Activated CD4-positive, alpha-beta T cell treated with anti-CD3 and anti-CD28 coated beads, Interleukin-2, amount 10 ng/mL, durations not matched to agents 24 days and 14 days (primary cell): ENCODE results near the gene ZDHHC1. TPM values are rescaled to one million over a fixed set of nuclear protein-coding genes. Genes with fewer than 3 reads are reported as not detected.
A peak's percentile ranks its signal among the peaks of the same experiment; 100 is the strongest.

Experiments
- DNase-seq: peaks from one replicate; pipeline ENCODE4 v3.0.0; 2022
- H3K27ac Mint-ChIP-seq: one replicate; pipeline ENCODE4 v1.8.0; 2022; ENCODE audit warnings: mild to moderate bottlenecking, mixed read lengths
- H3K27me3 Mint-ChIP-seq: one replicate; pipeline ENCODE4 v1.8.0; 2022; ENCODE audit warnings: mixed read lengths
- H3K36me3 Mint-ChIP-seq: one replicate; pipeline ENCODE4 v1.8.0; 2022; ENCODE audit warnings: low read depth, mild to moderate bottlenecking, mixed read lengths
- H3K4me1 Mint-ChIP-seq: one replicate; pipeline ENCODE4 v1.8.0; 2021; ENCODE audit warnings: mixed read lengths
- H3K4me3 Mint-ChIP-seq: one replicate; pipeline ENCODE4 v1.8.0; 2022; ENCODE audit warnings: mild to moderate bottlenecking, moderate library complexity, mixed read lengths
- H3K9me3 Mint-ChIP-seq: one replicate; pipeline ENCODE4 v1.8.0; 2021; ENCODE audit warnings: mixed read lengths
- intact Hi-C: fragments of 100-400 bp; cut with micrococcal nuclease; formaldehyde crosslinking; loops from one replicate; pipeline ENCODE4 v1.15.1; 2023
- total RNA-seq: library from RNA; stranded (reverse); gene quantifications from 2 replicates; pipeline ENCODE4 v1.2.3, GENCODE V29; 2022

Gene ZDHHC1
- total RNA-seq, 1 donor from 2014 or later: 0.54 TPM

- intact Hi-C loops: no loop called here
- Mint-ChIP-seq H3K36me3 (no peaks in the 10 kb centered on the region), H3K9me3 (no peaks in the 10 kb centered on the region), H3K4me1 (peaks cover 12% of the 10 kb centered on the region), H3K27me3 (peaks cover 47% of the 10 kb centered on the region), H3K4me3 (peak within 1 kb of the TSS; percentile 84), H3K27ac (peak within 1 kb of the TSS; percentile 60)
- DNase-seq: peak; percentile 80
Observed at GRCh38 chr16:67430977-67431774, 14.9 kb upstream of the ZDHHC1 start, which contains the start of gene HSD11B2. TSS of gene HSD11B2 (plus strand) at chr16:67431121. CDS start at chr16:67431249, 128 bp downstream.

GRCh38 chr16:67430504-67430976 lies 14.3 kb upstream of the ZDHHC1 start:
- H3K27ac Mint-ChIP-seq: peak overlapping the region; percentile 60
- H3K36me3 Mint-ChIP-seq: no peaks in the 10 kb centered on the region
- H3K27me3 Mint-ChIP-seq: peaks cover 49% of the 10 kb centered on the region
- no peaks in the 10 kb centered on the region for H3K9me3 Mint-ChIP-seq
- DNase-seq: peak; percentile 77
- intact Hi-C loops: no loop called here
- H3K4me1 Mint-ChIP-seq: peaks cover 12% of the 10 kb centered on the region
- H3K4me3 Mint-ChIP-seq: peak overlapping the region; percentile 84

GRCh38 chr16:67429799-67430503 lies 13.7 kb upstream of the ZDHHC1 start:
- peak overlapping the region; percentile 60 for H3K27ac Mint-ChIP-seq
- DNase-seq: no peak
- peak overlapping the region; percentile 84 for H3K4me3 Mint-ChIP-seq
- H3K27me3 Mint-ChIP-seq: peaks cover 55% of the 10 kb centered on the region
- intact Hi-C loops: no loop called here
- peaks cover 12% of the 10 kb centered on the region for H3K4me1 Mint-ChIP-seq
- H3K9me3 Mint-ChIP-seq: no peaks in the 10 kb centered on the region
- H3K36me3 Mint-ChIP-seq: no peaks in the 10 kb centered on the region

- Mint-ChIP-seq H3K36me3 (no peaks in the 10 kb centered on the region), H3K4me1 (peaks cover 12% of the 10 kb centered on the region), H3K4me3 (peak overlapping the region; percentile 45), H3K9me3 (no peaks in the 10 kb centered on the region), H3K27ac (no peak overlapping the region), H3K27me3 (peaks cover 55% of the 10 kb centered on the region)
- peak; percentile 64 for DNase-seq
- intact Hi-C loops: no loop called here
Observed at GRCh38 chr16:67429053-67429798, 12.9 kb upstream of the ZDHHC1 start.

GRCh38 chr16:67428146-67428731 lies 12.0 kb upstream of the ZDHHC1 start:
- Mint-ChIP-seq H3K9me3 (no peaks in the 10 kb centered on the region), H3K4me3 (no peak overlapping the region), H3K27ac (no peak overlapping the region), H3K36me3 (no peaks in the 10 kb centered on the region), H3K27me3 (peaks cover 57% of the 10 kb centered on the region), H3K4me1 (peaks cover 12% of the 10 kb centered on the region)
- peak; percentile 89 for DNase-seq
- intact Hi-C loops: loop anchor here (1.0 kb wide), 2 partner anchors 19 to 37 kb away; no protein-coding TSS in a partner anchor

- Mint-ChIP-seq H3K36me3 (no peaks in the 10 kb centered on the region), H3K27ac (no peak overlapping the region), H3K4me1 (peaks cover 9% of the 10 kb centered on the region), H3K4me3 (no peak overlapping the region), H3K27me3 (peaks cover 51% of the 10 kb centered on the region), H3K9me3 (no peaks in the 10 kb centered on the region)
- DNase-seq: no peak
- intact Hi-C loops: no loop called here
Observed at GRCh38 chr16:67426950-67427349, 10.7 kb upstream of the ZDHHC1 start.

GRCh38 chr16:67426022-67426421 lies 9.7 kb upstream of the ZDHHC1 start:
- no peaks in the 10 kb centered on the region for H3K36me3 Mint-ChIP-seq
- no peak for DNase-seq
- H3K27ac Mint-ChIP-seq: no peak overlapping the region
- no peak overlapping the region for H3K4me3 Mint-ChIP-seq
- intact Hi-C loops: no loop called here
- peaks cover 6% of the 10 kb centered on the region for H3K4me1 Mint-ChIP-seq
- peaks cover 47% of the 10 kb centered on the region for H3K27me3 Mint-ChIP-seq
- no peaks in the 10 kb centered on the region for H3K9me3 Mint-ChIP-seq

- no peaks in the 10 kb centered on the region for H3K9me3 Mint-ChIP-seq
- no peak overlapping the region for H3K4me3 Mint-ChIP-seq
- H3K27ac Mint-ChIP-seq: no peak overlapping the region
- no peak for DNase-seq
- peaks cover 47% of the 10 kb centered on the region for H3K27me3 Mint-ChIP-seq
- intact Hi-C loops: no loop called here
- H3K36me3 Mint-ChIP-seq: no peaks in the 10 kb centered on the region
- H3K4me1 Mint-ChIP-seq: peaks cover 6% of the 10 kb centered on the region
Observed at GRCh38 chr16:67425580-67425979, 9.3 kb upstream of the ZDHHC1 start.

- Mint-ChIP-seq H3K4me3 (no peak overlapping the region), H3K4me1 (peaks cover 2% of the 10 kb centered on the region), H3K9me3 (no peaks in the 10 kb centered on the region), H3K27me3 (peaks cover 43% of the 10 kb centered on the region), H3K27ac (no peak overlapping the region), H3K36me3 (no peaks in the 10 kb centered on the region)
- intact Hi-C loops: no loop called here
- DNase-seq: no peak
Observed at GRCh38 chr16:67425061-67425460, 8.8 kb upstream of the ZDHHC1 start.

GRCh38 chr16:67424261-67424615 lies 8.0 kb upstream of the ZDHHC1 start:
- Mint-ChIP-seq H3K9me3 (no peaks in the 10 kb centered on the region), H3K27ac (no peak overlapping the region), H3K27me3 (peaks cover 42% of the 10 kb centered on the region), H3K36me3 (no peaks in the 10 kb centered on the region), H3K4me3 (no peak overlapping the region), H3K4me1 (no peaks in the 10 kb centered on the region)
- DNase-seq: no peak
- intact Hi-C loops: no loop called here

- H3K4me3 Mint-ChIP-seq: no peak overlapping the region
- peaks cover 38% of the 10 kb centered on the region for H3K27me3 Mint-ChIP-seq
- no peak for DNase-seq
- H3K27ac Mint-ChIP-seq: no peak overlapping the region
- intact Hi-C loops: no loop called here
- no peaks in the 10 kb centered on the region for H3K4me1 Mint-ChIP-seq
- H3K9me3 Mint-ChIP-seq: no peaks in the 10 kb centered on the region
- H3K36me3 Mint-ChIP-seq: no peaks in the 10 kb centered on the region
Observed at GRCh38 chr16:67423611-67424260, 7.5 kb upstream of the ZDHHC1 start.

- Mint-ChIP-seq H3K27ac (no peak overlapping the region), H3K27me3 (peaks cover 36% of the 10 kb centered on the region), H3K4me3 (no peak overlapping the region), H3K4me1 (no peaks in the 10 kb centered on the region), H3K9me3 (no peaks in the 10 kb centered on the region), H3K36me3 (no peaks in the 10 kb centered on the region)
- intact Hi-C loops: no loop called here
- no peak for DNase-seq
Observed at GRCh38 chr16:67423015-67423414, 6.7 kb upstream of the ZDHHC1 start.

GRCh38 chr16:67421030-67421429 lies 4.8 kb upstream of the ZDHHC1 start:
- H3K36me3 Mint-ChIP-seq: no peaks in the 10 kb centered on the region
- no peak for DNase-seq
- no peak overlapping the region for H3K27ac Mint-ChIP-seq
- peaks cover 37% of the 10 kb centered on the region for H3K27me3 Mint-ChIP-seq
- H3K4me1 Mint-ChIP-seq: peaks cover 4% of the 10 kb centered on the region
- no peak overlapping the region for H3K4me3 Mint-ChIP-seq
- no peaks in the 10 kb centered on the region for H3K9me3 Mint-ChIP-seq
- intact Hi-C loops: no loop called here
